Mammary microvascular endothelial cell (primary cell): Measurements from ENCODE around the gene PDHA2. TPM values are rescaled to one million over a fixed set of nuclear protein-coding genes. Genes with fewer than 3 reads are reported as not detected.

ENCODE experiments used
- total RNA-seq: library from RNA; depleted of rRNA; stranded (reverse); fragments of >200 nt; gene quantifications from 2 replicates; pipeline ENCODE4 v1.2.3, GENCODE V29; 2015

The PDHA2 gene
- total RNA-seq = not detected in 2 replicates

GRCh38 chr4:95839891-95840290 is at the start of gene PDHA2:
Gene PDHA2, plus strand, starts transcription at chr4:95840093. Its CDS starts 58 bp downstream, at chr4:95840151.

